ENCODE measurements around the gene F2RL1. TPM values are rescaled to one million over a fixed set of nuclear protein-coding genes. Genes with fewer than 3 reads are reported as not detected.
A peak's percentile ranks its signal among the peaks of the same experiment; 100 is the strongest.

Gene F2RL1
- polyA plus RNA-seq, 6 donors from 2014 or later = 0.13 to 0.42 (median 0.20) TPM; not detected in 2

GRCh38 chr5:76861612-76862011, 42.8 kb downstream of the F2RL1 start:
- Mint-ChIP-seq H3K27me3 (no peaks in the 10 kb centered on the region), H3K4me3 (no peak overlapping the region), H3K27ac (no peak overlapping the region), H3K9me3 (peaks cover 0 to 1% (median 0%) of the 10 kb centered on the region in 7 donors), H3K36me3 (no peaks in the 10 kb centered on the region), H3K4me1 (peaks cover 3 to 5% (median 4%) of the 10 kb centered on the region in 3 donors)
- ATAC-seq (ENCODE audit: low read depth in 2 of 2) (no peak), DNase-seq (no peak)

- Mint-ChIP-seq H3K9me3 (no peaks in the 10 kb centered on the region), H3K27me3 (no peaks in the 10 kb centered on the region), H3K4me3 (no peak overlapping the region), H3K4me1 (peaks cover 0 to under 1% (median 0%) of the 10 kb centered on the region in 3 donors), H3K36me3 (no peaks in the 10 kb centered on the region), H3K27ac (no peak overlapping the region)
- ATAC-seq (ENCODE audit: low read depth in 2 of 2) = no peak
- no peak for DNase-seq
Observed at GRCh38 chr5:76863001-76863400, 44.2 kb downstream of the F2RL1 start.

GRCh38 chr5:76866503-76866902, 47.7 kb downstream of the F2RL1 start:
- Mint-ChIP-seq H3K9me3 (no peaks in the 10 kb centered on the region), H3K4me1 (peaks cover 0 to 2% (median 0%) of the 10 kb centered on the region in 3 donors), H3K4me3 (no peak overlapping the region), H3K36me3 (no peaks in the 10 kb centered on the region), H3K27ac (no peak overlapping the region), H3K27me3 (no peaks in the 10 kb centered on the region)
- DNase-seq (no peak), ATAC-seq (ENCODE audit: low read depth in 2 of 2) (no peak)

- ATAC-seq (ENCODE audit: low read depth in 2 of 2) = no peak
- peaks cover 0 to 2% (median 0%) of the 10 kb centered on the region in 3 donors for H3K4me1 Mint-ChIP-seq
- H3K9me3 Mint-ChIP-seq = no peaks in the 10 kb centered on the region
- H3K27ac Mint-ChIP-seq = no peak overlapping the region
- no peaks in the 10 kb centered on the region for H3K36me3 Mint-ChIP-seq
- peak overlapping the region in 1 of 8 donors; percentile 17 for H3K4me3 Mint-ChIP-seq
- H3K27me3 Mint-ChIP-seq = no peaks in the 10 kb centered on the region
- DNase-seq = no peak
Observed at GRCh38 chr5:76867038-76867437, 48.2 kb downstream of the F2RL1 start.

GRCh38 chr5:76867827-76868693, 49.2 kb downstream of the F2RL1 start:
- DNase-seq (peak; percentile 32), ATAC-seq (ENCODE audit: low read depth in 2 of 2) (peak; percentile 48 to 66)
- H3K27ac Mint-ChIP-seq = no peak overlapping the region
- H3K36me3 Mint-ChIP-seq = no peaks in the 10 kb centered on the region
- no peaks in the 10 kb centered on the region for H3K9me3 Mint-ChIP-seq
- no peak overlapping the region for H3K4me3 Mint-ChIP-seq
- peaks cover 0 to 2% (median 0%) of the 10 kb centered on the region in 3 donors for H3K4me1 Mint-ChIP-seq
- no peaks in the 10 kb centered on the region for H3K27me3 Mint-ChIP-seq

GRCh38 chr5:76870046-76870445, 51.2 kb downstream of the F2RL1 start:
- H3K9me3 Mint-ChIP-seq = no peaks in the 10 kb centered on the region
- H3K4me1 Mint-ChIP-seq = peaks cover 10 to 12% (median 11%) of the 10 kb centered on the region in 3 donors

GRCh38 chr5:76874088-76874581, 55.3 kb downstream of the F2RL1 start:
- Mint-ChIP-seq H3K27ac (peak overlapping the region in 1 of 6 donors; percentile 5), H3K27me3 (no peaks in the 10 kb centered on the region), H3K9me3 (no peaks in the 10 kb centered on the region), H3K4me1 (peaks cover 10 to 13% (median 12%) of the 10 kb centered on the region in 3 donors), H3K36me3 (no peaks in the 10 kb centered on the region), H3K4me3 (peak overlapping the region in 2 of 8 donors; percentile 36 to 50)
- ATAC-seq (ENCODE audit: low read depth in 2 of 2) = peak; percentile 74 to 90
- DNase-seq = peak; percentile 19

More at GRCh38 chr5:76870046-76870445, 51.2 kb downstream of the F2RL1 start:
- Mint-ChIP-seq H3K27me3 (no peaks in the 10 kb centered on the region), H3K4me3 (no peak overlapping the region), H3K27ac (no peak overlapping the region), H3K36me3 (no peaks in the 10 kb centered on the region)
- ATAC-seq (ENCODE audit: low read depth in 2 of 2) = no peak
- DNase-seq = no peak

Other genes starting within 250 kb of the F2RL1 start
- under 1 TPM in 4 of 6 donors, not detected in 2; 0.08 to 0.25 (median 0.17) TPM for gene F2RL2, start 195.6 kb upstream of the F2RL1 start, polyA plus RNA-seq (ENCODE audit: low read depth in 6 of 6)
- gene F2R, start 102.9 kb upstream of the F2RL1 start, polyA plus RNA-seq (ENCODE audit: low read depth in 6 of 6) = under 1 TPM in 5 of 6 donors, not detected in 1; 0.08 to 0.61 (median 0.27) TPM
- gene S100Z, start 31.0 kb downstream of the F2RL1 start, polyA plus RNA-seq (ENCODE audit: low read depth in 6 of 6) = not detected
- gene CRHBP, start 134.0 kb downstream of the F2RL1 start, polyA plus RNA-seq (ENCODE audit: low read depth in 6 of 6) = not detected
- gene AGGF1, start 211.4 kb downstream of the F2RL1 start, polyA plus RNA-seq (ENCODE audit: low read depth in 6 of 6) = 10 to 100 TPM; 15.9 to 33.1 (median 24.0) TPM

Measured in naive B cell (primary cell).